Stimulated activated CD8-positive, alpha-beta memory T cell treated with anti-CD3 and anti-CD28 coated beads, Interleukin-4, amount 100 ng/mL, for 1 hour (primary cell): ENCODE measurements around the gene CELSR2.

Experiments
- DNase-seq, 2 donors: peaks; one replicate each; pipeline ENCODE4 v3.0.0-alpha.2; 2020; ENCODE audit warnings: low read depth in 2 of 2, low spot score in 1 of 2

Gene CELSR2

DNA sequence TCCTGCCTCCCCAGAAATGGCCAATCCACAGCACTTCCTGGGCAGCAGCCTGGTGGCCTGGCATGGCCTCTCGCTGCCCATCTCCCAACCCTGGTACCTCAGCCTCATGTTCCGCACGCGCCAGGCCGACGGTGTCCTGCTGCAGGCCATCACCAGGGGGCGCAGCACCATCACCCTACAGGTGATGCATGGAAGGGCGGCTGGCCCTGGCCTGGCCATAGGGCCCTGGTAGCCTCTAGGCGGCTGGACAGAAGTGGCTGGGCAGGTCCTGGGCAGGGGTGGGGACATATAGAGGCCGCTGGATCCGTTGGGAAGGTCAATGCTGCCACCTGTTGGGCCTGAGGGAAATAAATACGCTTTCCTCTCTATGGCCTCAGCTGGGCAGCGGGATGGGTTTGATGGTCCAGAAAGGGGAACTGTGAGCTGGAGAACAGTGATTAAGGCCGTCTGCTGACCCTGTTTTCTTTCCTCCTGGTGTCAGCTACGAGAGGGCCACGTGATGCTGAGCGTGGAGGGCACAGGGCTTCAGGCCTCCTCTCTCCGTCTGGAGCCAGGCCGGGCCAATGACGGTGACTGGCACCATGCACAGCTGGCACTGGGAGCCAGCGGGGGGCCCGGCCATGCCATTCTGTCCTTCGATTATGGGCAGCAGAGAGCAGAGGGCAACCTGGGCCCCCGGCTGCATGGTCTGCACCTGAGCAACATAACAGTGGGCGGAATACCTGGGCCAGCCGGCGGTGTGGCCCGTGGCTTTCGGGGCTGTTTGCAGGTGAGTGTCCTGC is 14.4 kb downstream of the CELSR2 start:
- peak; percentile 42 to 52 for DNase-seq

DNA sequence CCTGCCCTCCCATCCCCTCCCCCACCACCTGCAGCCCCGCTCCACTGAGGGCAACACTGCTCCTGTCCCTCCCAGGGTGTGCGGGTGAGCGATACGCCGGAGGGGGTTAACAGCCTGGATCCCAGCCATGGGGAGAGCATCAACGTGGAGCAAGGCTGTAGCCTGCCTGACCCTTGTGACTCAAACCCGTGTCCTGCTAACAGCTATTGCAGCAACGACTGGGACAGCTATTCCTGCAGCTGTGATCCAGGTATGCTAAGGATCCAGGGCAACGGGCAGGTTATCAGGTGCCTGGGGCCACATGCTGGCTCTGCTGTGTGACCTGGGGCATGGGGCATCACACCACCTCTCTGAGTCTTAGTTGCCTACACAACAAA is 15.0 kb downstream of the CELSR2 start:
- no peak for DNase-seq

DNA sequence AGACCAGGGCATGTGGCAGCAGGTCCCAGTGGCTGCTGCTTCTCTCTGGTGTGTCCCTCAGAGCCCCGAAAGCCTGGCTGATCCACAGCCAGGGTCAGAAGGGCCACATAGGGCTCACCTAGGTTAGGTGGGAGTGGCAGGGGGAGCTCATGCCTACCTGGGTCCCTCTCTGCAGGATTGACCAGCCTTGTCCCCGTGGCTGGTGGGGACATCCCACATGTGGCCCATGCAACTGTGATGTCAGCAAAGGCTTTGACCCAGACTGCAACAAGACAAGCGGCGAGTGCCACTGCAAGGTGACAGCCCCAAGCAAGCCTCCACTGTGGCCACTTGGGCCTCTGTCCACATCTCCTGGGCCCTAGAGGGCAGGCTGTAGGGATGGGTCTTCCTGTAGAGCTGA is 15.7 kb downstream of the CELSR2 start:
- no peak for DNase-seq

DNA sequence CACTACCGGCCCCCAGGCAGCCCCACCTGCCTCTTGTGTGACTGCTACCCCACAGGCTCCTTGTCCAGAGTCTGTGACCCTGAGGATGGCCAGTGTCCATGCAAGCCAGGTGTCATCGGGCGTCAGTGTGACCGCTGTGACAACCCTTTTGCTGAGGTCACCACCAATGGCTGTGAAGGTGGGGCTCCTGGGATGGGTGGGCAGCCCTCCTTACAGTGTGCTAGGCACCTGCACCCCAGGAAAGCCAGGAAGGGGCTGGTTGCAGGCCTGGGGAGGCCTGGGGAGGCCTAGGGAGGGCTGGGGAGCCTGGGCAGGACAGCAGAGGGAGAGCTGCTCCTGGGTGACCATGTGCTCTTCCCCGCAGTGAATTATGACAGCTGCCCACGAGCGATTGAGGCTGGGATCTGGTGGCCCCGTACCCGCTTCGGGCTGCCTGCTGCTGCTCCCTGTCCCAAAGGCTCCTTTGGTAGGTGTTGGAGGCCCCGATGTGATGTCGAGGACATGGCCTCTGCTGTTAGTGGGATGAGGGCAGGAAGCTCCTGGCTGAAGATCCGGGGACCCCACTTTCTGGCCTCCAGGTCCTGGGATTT is 16.5 kb downstream of the CELSR2 start:
- no peak for DNase-seq

DNA sequence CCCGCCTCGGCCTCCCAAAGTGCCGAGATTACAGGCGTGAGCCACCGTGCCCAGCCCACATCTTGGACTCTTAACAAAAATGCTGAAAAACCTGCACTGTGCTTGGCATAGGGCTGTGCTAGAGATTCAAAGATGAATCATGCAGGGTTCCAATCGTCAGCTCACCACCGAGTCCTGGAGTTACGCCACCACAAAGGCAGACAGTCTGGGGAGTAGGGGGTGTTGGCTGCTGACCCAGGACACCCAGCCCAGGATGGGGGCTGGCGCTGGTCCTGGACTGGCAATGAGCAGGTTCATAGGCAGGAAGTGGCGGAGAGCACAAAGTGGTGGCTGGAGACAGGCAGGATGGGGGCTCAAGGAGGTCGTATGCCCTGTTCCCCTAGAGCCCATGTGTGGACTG is 17.6 kb downstream of the CELSR2 start:
- DNase-seq = no peak

DNA sequence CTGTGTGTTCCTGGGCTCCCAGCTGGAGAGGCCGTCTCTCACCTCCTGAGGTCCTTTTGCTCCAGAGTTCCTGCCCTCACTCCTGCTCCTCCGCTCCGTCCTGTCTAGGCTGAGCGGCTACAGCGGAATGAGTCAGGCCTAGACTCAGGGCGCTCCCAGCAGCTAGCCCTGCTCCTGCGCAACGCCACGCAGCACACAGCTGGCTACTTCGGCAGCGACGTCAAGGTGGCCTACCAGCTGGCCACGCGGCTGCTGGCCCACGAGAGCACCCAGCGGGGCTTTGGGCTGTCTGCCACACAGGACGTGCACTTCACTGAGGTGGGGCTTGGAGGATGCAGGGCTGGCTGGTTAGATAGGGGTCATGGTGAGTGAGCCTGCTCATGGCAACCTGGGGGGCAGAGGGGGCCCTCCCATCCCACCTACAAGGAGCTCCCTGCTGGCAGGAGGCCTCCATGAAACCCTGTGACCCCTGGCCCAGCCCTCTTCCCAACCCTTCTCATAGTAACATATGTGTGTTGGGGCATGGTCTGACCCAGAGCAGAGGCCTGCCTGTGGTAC is 18.5 kb downstream of the CELSR2 start:
- DNase-seq = no peak

DNA sequence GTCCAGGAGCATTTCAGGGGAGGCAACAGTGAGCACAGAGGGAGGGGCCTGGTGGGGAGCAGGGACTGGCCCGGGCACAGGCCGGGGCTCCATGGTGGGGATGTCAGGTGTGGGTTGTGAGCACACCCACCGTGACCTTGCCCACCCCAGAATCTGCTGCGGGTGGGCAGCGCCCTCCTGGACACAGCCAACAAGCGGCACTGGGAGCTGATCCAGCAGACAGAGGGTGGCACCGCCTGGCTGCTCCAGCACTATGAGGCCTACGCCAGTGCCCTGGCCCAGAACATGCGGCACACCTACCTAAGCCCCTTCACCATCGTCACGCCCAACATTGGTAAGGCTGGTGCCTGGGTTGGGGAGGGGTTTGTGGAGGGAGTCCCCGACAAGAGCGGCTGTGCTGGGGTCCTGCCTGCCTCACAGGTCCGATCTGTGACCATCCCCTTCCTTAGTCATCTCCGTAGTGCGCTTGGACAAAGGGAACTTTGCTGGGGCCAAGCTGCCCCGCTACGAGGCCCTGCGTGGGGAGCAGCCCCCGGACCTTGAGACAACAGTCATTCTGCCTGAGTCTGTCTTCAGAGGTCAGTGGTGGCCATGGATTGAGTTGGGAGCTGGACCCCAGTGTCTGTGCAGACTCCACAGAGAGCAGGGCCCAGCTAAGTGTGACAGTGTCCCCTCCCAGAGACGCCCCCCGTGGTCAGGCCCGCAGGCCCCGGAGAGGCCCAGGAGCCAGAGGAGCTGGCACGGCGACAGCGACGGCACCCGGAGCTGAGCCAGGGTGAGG is 19.3 kb downstream of the CELSR2 start:
- no peak for DNase-seq

DNA sequence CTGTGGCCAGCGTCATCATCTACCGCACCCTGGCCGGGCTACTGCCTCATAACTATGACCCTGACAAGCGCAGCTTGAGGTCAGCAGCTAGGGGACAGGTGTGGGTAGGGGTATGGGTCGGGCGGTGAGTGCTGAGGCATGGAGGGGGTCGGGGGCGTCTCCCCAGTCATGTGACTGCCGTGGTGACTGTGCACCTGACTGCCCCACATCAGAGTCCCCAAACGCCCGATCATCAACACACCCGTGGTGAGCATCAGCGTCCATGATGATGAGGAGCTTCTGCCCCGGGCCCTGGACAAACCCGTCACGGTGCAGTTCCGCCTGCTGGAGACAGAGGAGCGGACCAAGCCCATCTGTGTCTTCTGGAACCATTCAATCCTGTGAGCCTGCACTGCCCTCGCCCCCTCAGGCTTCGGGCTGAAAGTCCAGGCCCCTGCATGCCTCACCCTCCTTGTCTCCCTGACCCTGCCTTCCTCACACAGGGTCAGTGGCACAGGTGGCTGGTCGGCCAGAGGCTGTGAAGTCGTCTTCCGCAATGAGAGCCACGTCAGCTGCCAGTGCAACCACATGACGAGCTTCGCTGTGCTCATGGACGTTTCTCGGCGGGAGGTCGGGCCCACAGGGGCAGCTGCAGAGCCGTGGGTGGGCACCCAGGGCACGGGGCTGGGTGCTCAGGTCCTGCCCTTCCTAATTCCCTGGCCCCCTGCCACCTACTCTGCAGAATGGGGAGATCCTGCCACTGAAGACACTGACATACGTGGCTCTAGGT is 20.1 kb downstream of the CELSR2 start:
- DNase-seq = no peak

DNA sequence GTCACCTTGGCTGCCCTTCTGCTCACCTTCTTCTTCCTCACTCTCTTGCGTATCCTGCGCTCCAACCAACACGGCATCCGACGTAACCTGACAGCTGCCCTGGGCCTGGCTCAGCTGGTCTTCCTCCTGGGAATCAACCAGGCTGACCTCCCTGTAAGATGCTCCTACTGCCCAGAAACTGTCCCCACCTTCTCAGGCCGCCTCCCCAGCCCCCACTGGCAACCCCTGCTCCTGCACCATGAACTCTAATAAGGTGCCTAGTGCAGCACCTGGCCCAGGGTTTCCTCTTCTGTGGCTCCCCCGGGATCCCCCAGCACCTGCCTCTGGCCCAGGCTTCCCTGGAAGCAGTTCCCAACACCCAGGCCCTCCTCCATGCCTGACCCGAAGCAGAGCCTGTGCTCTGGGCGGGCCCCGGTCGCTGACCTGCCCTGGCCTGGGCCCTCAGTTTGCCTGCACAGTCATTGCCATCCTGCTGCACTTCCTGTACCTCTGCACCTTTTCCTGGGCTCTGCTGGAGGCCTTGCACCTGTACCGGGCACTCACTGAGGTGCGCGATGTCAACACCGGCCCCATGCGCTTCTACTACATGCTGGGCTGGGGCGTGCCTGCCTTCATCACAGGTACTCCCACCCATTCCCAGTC is 20.8 kb downstream of the CELSR2 start:
- DNase-seq = no peak

DNA sequence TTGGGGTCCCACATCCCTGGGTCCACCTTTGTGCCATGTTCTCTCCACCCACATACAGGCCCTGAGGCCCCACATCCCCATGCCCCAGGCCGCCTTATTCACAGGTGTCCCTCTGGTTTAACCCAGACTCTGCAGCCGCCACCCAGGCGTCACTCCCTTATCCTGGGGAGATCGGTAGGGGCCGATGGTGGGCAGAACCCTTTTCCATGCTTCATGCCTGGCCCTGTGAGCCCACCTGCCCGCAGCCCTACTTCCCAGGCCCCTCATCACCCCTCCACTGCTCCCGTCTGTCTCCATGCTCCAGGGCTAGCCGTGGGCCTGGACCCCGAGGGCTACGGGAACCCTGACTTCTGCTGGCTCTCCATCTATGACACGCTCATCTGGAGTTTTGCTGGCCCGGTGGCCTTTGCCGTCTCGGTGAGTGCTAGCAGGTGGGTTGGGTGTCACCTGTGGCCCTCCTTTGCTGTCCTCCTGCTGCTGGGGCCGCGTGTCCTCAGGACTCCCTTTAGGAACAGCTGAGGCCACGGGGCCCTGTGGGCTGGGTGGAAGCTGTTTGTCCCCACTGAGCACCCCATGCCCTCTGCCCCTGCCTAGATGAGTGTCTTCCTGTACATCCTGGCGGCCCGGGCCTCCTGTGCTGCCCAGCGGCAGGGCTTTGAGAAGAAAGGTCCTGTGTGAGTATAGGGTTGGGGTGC is 21.4 kb downstream of the CELSR2 start:
- no peak for DNase-seq

DNA sequence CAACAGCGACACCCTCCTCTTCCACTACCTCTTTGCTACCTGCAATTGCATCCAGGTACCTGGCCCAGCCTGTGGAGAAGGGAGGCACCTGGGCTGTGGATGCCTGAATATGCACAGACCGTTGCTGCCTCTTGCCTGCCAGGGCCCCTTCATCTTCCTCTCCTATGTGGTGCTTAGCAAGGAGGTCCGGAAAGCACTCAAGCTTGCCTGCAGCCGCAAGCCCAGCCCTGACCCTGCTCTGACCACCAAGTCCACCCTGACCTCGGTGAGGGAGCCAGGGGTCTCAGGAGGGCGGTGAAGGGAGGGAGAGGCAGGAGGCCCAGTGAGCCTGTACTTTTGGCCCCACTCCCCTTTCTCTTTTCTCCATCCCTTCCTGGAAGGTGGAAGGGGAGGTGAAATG is 22.1 kb downstream of the CELSR2 start:
- DNase-seq = no peak

DNA sequence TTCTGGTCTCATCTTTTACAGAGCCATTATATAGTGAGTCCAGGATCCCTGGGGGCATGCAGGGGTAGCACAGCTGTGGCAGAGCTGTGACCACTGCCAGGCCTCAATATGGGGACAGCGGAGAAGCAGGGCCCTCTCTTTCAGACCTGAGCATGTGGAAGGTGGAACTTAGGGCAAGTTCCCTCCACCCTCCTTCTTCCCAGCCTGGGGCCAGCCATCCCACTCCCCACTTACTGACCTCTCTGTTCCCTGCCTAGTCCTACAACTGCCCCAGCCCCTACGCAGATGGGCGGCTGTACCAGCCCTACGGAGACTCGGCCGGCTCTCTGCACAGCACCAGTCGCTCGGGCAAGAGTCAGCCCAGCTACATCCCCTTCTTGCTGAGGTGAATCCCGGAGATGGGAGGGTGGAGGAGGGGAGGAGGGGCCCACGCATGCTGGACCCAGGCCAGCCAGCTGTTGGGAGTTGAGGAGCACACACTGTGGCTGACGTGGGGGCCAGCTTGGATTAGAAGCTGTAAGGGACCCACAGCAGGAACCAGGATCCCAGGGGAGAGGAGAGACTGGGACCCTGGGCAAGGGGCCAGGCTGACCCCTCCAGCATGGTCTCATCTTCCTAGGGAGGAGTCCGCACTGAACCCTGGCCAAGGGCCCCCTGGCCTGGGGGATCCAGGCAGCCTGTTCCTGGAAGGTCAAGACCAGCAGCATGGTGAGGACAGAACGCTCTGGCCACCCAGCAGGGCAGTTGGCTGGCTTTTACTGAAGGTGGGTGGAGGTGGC is 22.9 kb downstream of the CELSR2 start:
- DNase-seq = no peak

DNA sequence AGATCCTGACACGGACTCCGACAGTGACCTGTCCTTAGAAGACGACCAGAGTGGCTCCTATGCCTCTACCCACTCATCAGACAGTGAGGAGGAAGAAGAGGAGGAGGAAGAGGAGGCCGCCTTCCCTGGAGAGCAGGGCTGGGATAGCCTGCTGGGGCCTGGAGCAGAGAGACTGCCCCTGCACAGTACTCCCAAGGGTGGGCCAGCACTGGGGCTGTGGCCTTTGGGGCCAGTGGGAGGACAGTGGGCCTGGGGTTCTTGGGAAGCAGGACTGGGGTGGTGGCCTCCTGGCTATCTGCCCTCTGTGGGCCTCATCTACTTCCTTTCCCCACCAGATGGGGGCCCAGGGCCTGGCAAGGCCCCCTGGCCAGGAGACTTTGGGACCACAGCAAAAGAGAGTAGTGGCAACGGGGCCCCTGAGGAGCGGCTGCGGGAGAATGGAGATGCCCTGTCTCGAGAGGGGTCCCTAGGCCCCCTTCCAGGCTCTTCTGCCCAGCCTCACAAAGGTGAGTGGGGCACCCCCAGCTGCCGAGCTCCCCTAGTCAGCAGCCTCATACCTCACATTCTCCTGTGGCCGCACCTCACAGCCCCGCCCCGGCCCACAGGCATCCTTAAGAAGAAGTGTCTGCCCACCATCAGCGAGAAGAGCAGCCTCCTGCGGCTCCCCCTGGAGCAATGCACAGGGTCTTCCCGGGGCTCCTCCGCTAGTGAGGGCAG is 23.6 kb downstream of the CELSR2 start:
- DNase-seq = no peak

DNA sequence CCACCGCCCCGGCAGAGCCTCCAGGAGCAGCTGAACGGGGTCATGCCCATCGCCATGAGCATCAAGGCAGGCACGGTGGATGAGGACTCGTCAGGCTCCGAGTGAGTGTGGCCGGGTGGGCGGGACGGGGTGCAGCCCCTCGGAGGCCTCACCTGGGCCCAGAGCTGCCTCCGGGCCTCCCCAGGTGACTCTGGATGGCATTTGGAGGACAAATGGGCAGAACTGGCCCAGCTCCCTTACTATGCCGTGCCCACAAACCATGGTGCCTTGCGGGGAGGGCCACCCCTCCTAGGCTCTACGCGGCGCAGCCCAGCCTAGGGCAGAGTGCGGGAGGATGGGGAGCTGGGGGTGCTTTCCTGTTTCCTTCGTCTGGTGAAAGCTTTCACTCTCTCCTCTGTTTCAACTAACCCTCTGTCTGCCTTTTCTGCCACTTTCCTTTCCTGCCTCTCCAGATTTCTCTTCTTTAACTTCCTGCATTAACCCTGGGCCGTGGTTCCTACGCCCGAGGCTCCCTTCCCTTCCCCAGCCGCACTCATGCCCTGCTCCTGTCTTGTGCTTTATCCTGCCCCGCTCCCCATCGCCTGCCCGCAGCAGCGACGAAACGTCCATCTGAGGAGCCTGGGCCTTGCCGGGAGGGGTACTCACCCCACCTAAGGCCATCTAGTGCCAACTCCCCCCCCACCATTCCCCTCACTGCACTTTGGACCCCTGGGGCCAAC is 24.4 kb downstream of the CELSR2 start:
- DNase-seq = no peak

DNA sequence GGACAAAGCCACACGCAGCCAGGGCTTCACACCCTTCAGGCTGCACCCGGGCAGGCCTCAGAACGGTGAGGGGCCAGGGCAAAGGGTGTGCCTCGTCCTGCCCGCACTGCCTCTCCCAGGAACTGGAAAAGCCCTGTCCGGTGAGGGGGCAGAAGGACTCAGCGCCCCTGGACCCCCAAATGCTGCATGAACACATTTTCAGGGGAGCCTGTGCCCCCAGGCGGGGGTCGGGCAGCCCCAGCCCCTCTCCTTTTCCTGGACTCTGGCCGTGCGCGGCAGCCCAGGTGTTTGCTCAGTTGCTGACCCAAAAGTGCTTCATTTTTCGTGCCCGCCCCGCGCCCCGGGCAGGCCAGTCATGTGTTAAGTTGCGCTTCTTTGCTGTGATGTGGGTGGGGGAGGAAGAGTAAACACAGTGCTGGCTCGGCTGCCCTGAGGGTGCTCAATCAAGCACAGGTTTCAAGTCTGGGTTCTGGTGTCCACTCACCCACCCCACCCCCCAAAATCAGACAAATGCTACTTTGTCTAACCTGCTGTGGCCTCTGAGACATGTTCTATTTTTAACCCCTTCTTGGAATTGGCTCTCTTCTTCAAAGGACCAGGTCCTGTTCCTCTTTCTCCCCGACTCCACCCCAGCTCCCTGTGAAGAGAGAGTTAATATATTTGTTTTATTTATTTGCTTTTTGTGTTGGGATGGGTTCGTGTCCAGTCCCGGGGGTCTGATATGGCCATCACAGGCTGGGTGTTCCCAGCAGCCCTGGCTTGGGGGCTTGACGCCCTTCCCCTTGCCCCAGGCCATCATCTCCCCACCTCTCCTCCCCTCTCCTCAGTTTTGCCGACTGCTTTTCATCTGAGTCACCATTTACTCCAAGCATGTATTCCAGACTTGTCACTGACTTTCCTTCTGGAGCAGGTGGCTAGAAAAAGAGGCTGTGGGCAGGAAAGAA is 25.5 kb downstream of the CELSR2 start:
- no peak for DNase-seq

DNA sequence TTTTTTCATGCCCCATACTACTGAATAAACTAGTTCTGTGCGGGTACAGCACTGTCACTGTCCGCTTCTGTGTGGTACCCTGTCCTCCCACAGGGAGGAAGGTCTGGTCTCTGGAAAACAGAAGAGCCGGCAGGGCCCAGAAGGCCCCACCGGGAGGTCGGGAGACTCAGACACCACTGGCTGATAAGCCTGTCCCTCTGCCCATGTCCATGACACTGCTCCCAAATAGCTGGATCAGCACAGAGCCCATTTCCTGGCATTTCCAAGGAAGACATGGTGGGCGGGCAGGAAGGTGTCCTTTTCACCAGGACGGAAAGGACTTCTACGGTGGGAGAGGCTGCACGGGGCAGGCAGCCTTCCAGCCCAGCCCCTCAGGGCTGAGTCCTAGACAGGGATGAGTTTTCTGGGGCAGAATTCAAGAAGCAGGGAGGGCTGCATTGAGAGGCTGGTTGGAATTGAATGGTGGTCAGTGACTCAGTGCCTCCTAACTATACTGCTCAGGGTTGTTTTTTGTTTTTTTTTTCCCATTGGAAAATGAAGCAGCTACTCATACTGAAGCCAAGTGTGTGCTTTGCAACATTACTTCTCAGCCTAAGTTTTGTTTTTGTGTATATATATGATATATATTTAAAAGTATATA is 26.5 kb downstream of the CELSR2 start:
- no peak for DNase-seq
